Measurements from ENCODE around the gene CERS3.

The CERS3 gene

DNA sequence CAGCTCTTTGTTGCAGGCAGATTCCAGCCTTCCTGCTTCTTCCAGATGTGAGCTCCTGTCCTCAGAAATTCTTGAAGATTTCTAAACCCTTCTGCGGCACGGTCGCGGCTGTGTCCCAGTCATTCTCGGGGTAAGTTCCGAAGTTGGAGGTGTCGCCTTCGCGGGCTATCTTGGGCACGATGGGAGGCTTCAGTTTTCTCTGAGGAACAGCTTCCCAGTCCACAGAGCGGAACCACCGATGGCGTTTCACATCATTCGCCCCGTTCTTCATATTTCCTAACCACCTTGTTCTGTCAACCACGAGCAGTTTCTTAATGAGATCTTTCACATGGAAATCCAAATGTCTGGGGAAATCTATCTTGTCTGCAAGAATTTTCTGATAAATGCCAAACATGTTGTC, 24.7 kb upstream of the CERS3 start:
- Histone ChIP-seq H2AFZ (ENCODE audit: low read depth) (no peak overlapping the region), H3K4me1 (ENCODE audit: low read depth, poor library complexity, severe bottlenecking) (no peaks in the 10 kb centered on the region), H3K9ac (no peak overlapping the region), H3K27ac (no peak overlapping the region), H3K4me2 (no peak overlapping the region), H3K36me3 (ENCODE audit: insufficient read depth) (no peaks in the 10 kb centered on the region), H3K27me3 (ENCODE audit: insufficient read depth, low read depth) (no peaks in the 10 kb centered on the region), H3K4me3 (IDR thresholded peaks at IDR 0.05; ENCODE audit: insufficient read depth, low read depth, low read length) (no peak overlapping the region), H3K79me2 (ENCODE audit: insufficient read depth, low read depth) (no peaks in the 10 kb centered on the region), H4K20me1 (ENCODE audit: insufficient read depth) (no peaks in the 10 kb centered on the region)
- TF ChIP-seq, protein P1, sequence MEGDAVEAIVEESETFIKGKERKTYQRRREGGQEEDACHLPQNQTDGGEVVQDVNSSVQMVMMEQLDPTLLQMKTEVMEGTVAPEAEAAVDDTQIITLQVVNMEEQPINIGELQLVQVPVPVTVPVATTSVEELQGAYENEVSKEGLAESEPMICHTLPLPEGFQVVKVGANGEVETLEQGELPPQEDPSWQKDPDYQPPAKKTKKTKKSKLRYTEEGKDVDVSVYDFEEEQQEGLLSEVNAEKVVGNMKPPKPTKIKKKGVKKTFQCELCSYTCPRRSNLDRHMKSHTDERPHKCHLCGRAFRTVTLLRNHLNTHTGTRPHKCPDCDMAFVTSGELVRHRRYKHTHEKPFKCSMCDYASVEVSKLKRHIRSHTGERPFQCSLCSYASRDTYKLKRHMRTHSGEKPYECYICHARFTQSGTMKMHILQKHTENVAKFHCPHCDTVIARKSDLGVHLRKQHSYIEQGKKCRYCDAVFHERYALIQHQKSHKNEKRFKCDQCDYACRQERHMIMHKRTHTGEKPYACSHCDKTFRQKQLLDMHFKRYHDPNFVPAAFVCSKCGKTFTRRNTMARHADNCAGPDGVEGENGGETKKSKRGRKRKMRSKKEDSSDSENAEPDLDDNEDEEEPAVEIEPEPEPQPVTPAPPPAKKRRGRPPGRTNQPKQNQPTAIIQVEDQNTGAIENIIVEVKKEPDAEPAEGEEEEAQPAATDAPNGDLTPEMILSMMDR (conservative IDR thresholded peaks at IDR 0.05; ENCODE audit: low read depth, low read length): no peak

DNA sequence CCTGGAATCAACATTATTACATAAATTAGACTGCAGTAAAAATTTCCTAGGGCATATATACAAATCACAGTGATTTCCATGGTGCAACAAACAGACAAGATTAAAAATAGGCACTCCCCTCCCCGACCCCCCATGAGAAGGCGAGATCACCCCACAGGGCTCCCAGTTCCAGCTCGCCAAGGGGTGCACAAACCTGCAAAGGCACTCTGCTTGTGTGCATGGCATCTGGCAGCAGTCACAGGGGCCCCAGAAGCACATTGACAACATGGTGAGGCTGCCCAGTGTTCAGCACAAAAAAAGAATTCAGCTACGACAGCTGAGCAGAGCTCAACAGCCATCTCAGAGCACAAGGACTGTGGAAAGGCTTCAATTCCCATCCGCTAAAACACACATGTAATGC, 19.2 kb upstream of the CERS3 start:
- no peaks in the 10 kb centered on the region for H3K79me2 ChIP-seq (ENCODE audit: insufficient read depth, low read depth)
- H3K4me1 ChIP-seq (ENCODE audit: low read depth, poor library complexity, severe bottlenecking): no peaks in the 10 kb centered on the region
- no peak overlapping the region for H3K9ac ChIP-seq
- H3K4me3 ChIP-seq (IDR thresholded peaks at IDR 0.05; ENCODE audit: insufficient read depth, low read depth, low read length): no peak overlapping the region
- H3K36me3 ChIP-seq (ENCODE audit: insufficient read depth): no peaks in the 10 kb centered on the region
- no peaks in the 10 kb centered on the region for H3K27me3 ChIP-seq (ENCODE audit: insufficient read depth, low read depth)
- H4K20me1 ChIP-seq (ENCODE audit: insufficient read depth): no peaks in the 10 kb centered on the region
- TF ChIP-seq, protein P1 (conservative IDR thresholded peaks at IDR 0.05; ENCODE audit: low read depth, low read length): no peak
- no peak overlapping the region for H3K27ac ChIP-seq
- H3K4me2 ChIP-seq: no peak overlapping the region
- no peak overlapping the region for H2AFZ ChIP-seq (ENCODE audit: low read depth)

DNA sequence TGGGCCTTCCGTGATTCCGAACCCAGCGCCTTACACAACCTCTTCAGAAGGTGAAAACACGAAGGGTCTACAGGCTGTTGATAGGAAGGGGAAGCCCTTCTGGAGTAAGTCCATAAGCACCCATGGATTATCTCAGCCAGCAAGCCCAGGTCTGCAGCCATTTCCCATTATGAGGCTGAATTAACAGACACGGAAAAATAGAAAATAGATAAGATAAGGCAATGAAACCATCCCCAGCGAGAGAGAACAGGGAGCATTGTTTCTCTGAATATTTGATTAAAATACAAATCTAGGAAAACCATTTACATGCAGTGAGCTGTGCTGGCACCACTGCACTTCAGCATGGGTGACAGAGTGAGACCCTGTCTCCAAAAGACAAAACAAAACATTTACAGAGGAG, 16.2 kb upstream of the CERS3 start:
- TF ChIP-seq, protein P1 (conservative IDR thresholded peaks at IDR 0.05; ENCODE audit: low read depth, low read length): no peak
- Histone ChIP-seq H3K4me3 (IDR thresholded peaks at IDR 0.05; ENCODE audit: insufficient read depth, low read depth, low read length) (no peak overlapping the region), H3K27me3 (ENCODE audit: insufficient read depth, low read depth) (no peaks in the 10 kb centered on the region)

DNA sequence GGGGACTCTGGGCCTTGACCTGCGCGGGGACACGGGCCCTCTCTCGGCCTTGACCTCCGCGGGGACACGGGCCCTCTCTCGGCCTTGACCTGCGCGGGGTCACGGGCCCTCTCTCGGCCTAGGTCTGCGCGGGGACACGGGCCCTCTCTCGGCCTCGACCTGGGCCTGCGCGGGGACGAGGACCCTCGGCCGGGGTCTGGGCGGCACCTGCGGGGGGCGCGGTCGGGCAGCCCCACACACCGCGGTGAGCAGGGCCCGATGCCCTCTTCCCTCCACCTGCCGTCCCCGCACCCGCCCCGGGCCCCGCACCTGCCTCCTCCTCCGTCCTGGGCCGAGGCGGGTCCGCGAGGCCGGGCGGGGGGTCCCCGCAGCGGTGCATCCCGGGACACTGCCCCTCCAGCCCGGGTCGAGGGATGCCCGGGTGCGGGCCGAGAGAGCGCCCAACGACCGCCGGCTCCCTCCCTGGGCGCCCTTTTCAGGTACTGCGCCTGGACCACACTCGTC, 15.6 kb upstream of the CERS3 start:
- Histone ChIP-seq H3K27me3 (ENCODE audit: insufficient read depth, low read depth) (no peaks in the 10 kb centered on the region), H3K9ac (no peak overlapping the region), H2AFZ (ENCODE audit: low read depth) (no peak overlapping the region), H3K36me3 (ENCODE audit: insufficient read depth) (no peaks in the 10 kb centered on the region), H3K4me1 (ENCODE audit: low read depth, poor library complexity, severe bottlenecking) (no peaks in the 10 kb centered on the region), H4K20me1 (ENCODE audit: insufficient read depth) (no peaks in the 10 kb centered on the region), H3K4me2 (no peak overlapping the region), H3K4me3 (IDR thresholded peaks at IDR 0.05; ENCODE audit: insufficient read depth, low read depth, low read length) (no peak overlapping the region), H3K79me2 (ENCODE audit: insufficient read depth, low read depth) (no peaks in the 10 kb centered on the region), H3K27ac (no peak overlapping the region)
- TF ChIP-seq, protein P1 (conservative IDR thresholded peaks at IDR 0.05; ENCODE audit: low read depth, low read length): no peak

More for the DNA sequence above, 16.2 kb upstream of the CERS3 start:
- H3K36me3 ChIP-seq (ENCODE audit: insufficient read depth): no peaks in the 10 kb centered on the region
- no peaks in the 10 kb centered on the region for H3K79me2 ChIP-seq (ENCODE audit: insufficient read depth, low read depth)
- no peaks in the 10 kb centered on the region for H3K4me1 ChIP-seq (ENCODE audit: low read depth, poor library complexity, severe bottlenecking)
- H2AFZ ChIP-seq (ENCODE audit: low read depth): no peak overlapping the region
- H4K20me1 ChIP-seq (ENCODE audit: insufficient read depth): no peaks in the 10 kb centered on the region
- H3K9ac ChIP-seq: no peak overlapping the region
- H3K4me2 ChIP-seq: no peak overlapping the region
- H3K27ac ChIP-seq: no peak overlapping the region

Data from KMS-11 (cell line).